ENCODE results near the gene PALM. TPM values are rescaled to one million over a fixed set of nuclear protein-coding genes. Genes with fewer than 3 reads are reported as not detected.

Gene PALM
- total and polyA plus RNA-seq, 10 of the 15 experiments (the other 5 are each of a cell fraction or from before 2014, with no cell fraction given) = 0.09 to 0.95 (median 0.23) TPM; not detected in 2

- no TSS peak for BruUV-seq (replicated peaks)
- POLR2A ChIA-PET = no interaction called here
- no peaks in the 10 kb centered on the region for H3K79me2 ChIP-seq (ENCODE audit: control insufficient read depth, insufficient read depth, low read length)
- no peak overlapping the region for H2AFZ ChIP-seq (ENCODE audit: control insufficient read depth, low read depth, low read length)
- WGBS (ENCODE audit: insufficient coverage, insufficient replicate concordance, low lambda C conversion rate, missing lambda C conversion rate) = 68% methylated on average over 25 of the region's 26 CpGs
- no peak overlapping the region for H3K9ac ChIP-seq (ENCODE audit: control insufficient read depth, insufficient read depth, low read length)
- RAD21 ChIA-PET (ENCODE audit: unreplicated experiment) = no interaction called here
- intact Hi-C loops (cut with micrococcal nuclease; ENCODE audit: unreplicated experiment) = no loop called here
- H3K27me3 ChIP-seq (replicated peaks in 1 of 2; ENCODE audit: control insufficient read depth in 2 of 2, insufficient read depth in 2 of 2, low read length in 1 of 2) = no peaks in the 10 kb centered on the region; a peak in 1 of 4 replicates
- no peaks in the 10 kb centered on the region for H4K20me1 ChIP-seq (ENCODE audit: control insufficient read depth, insufficient read depth)
- in situ Hi-C loops (cut with MboI) = no loop called here
- no peak for FAIRE-seq
- H3K4me3 ChIP-seq = no peak overlapping the region
- no peak for ATAC-seq
- CTCF ChIA-PET = no interaction called here
- H3K36me3 ChIP-seq (ENCODE audit: control insufficient read depth in 2 of 2, insufficient read depth in 2 of 2, low read length in 1 of 2) = no peaks in the 10 kb centered on the region
- SMC1A ChIA-PET (ENCODE audit: uncharacterized antibody, unreplicated experiment) = no interaction called here
- H3K4me2 ChIP-seq (ENCODE audit: control insufficient read depth, insufficient read depth) = no peak overlapping the region
- H3K9me3 ChIP-seq (replicated peaks; ENCODE audit: control insufficient read depth, insufficient read depth, low read length) = no peaks in the 10 kb centered on the region
- DNase-seq (ENCODE audit: low read depth, low spot score) = no peak
- H3K4me1 ChIP-seq (ENCODE audit: control insufficient read depth, insufficient read depth, low read length) = no peaks in the 10 kb centered on the region
- no peak overlapping the region for H3K27ac ChIP-seq (ENCODE audit: control insufficient read depth, insufficient read depth)
- TF ChIP-seq CHD4 (IDR thresholded peaks at IDR 0.05) = no peak
- TF ChIP-seq CHD1 (IDR thresholded peaks at IDR 0.05; ENCODE audit: low read depth, low read length) = no peak
- TF ChIP-seq SP1 (IDR thresholded peaks at IDR 0.05; ENCODE audit: low read depth, low read length) = no peak
- no peak for TF ChIP-seq IRF5 (IDR thresholded peaks at IDR 0.05; ENCODE audit: borderline replicate concordance)
- no peak for TF ChIP-seq NKRF (conservative IDR thresholded peaks at IDR 0.05)
- no peak for TF ChIP-seq PBX3 (IDR thresholded peaks at IDR 0.05; ENCODE audit: insufficient replicate concordance, low read depth, low read length)
- no peak for TF ChIP-seq POU2F2 (IDR thresholded peaks at IDR 0.05; ENCODE audit: borderline replicate concordance, low read depth, low read length)
- no peak for TF ChIP-seq ZBTB40 (IDR thresholded peaks at IDR 0.05; ENCODE audit: borderline replicate concordance)
- TF ChIP-seq ZBTB11 (CRISPR knock-in tag; IDR thresholded peaks at IDR 0.05) = no peak
- no peak for TF ChIP-seq ELK1 (IDR thresholded peaks at IDR 0.05; ENCODE audit: low read depth, low read length)
Measured at GRCh38 chr19:791007-791566, 82.4 kb downstream of the PALM start.
